LHCN-M2 (cell line): ENCODE results near the gene KRTAP12-2. TPM values are rescaled to one million over a fixed set of nuclear protein-coding genes. Genes with fewer than 3 reads are reported as not detected.

Experiments
- DNase-seq: peaks from one replicate; pipeline ENCODE4 v3.0.0-alpha.2; 2012; ENCODE audit warnings: low read depth
- polyA plus RNA-seq: library from polyadenylated mRNA; unstranded; fragments of >200 nt; gene quantifications from one replicate; pipeline ENCODE4 v1.2.1, GENCODE V29; 2012; ENCODE audit warnings: missing spikeins
- total RNA-seq: library from RNA; depleted of rRNA; stranded (reverse); fragments of >200 nt; gene quantifications from 2 replicates; pipeline ENCODE4 v1.2.3, GENCODE V29; 2014; rRNA removed

The KRTAP12-2 gene
- total RNA-seq: not detected in 2 replicates
- polyA plus RNA-seq: not detected

GRCh38 chr21:44666401-44667320, at the start of gene KRTAP12-2:
Gene KRTAP12-2, minus strand, starts transcription at chr21:44666927. Its CDS starts 41 bp downstream, at chr21:44666886.
- DNase-seq: peak; percentile 48

GRCh38 chr21:44714905-44715304, 48.2 kb upstream of the KRTAP12-2 start:
- no peak for DNase-seq

GRCh38 chr21:44713846-44714245, 47.1 kb upstream of the KRTAP12-2 start:
- no peak for DNase-seq

- DNase-seq: no peak
Observed at GRCh38 chr21:44713130-44713529, 46.4 kb upstream of the KRTAP12-2 start.

GRCh38 chr21:44712203-44713028, 45.7 kb upstream of the KRTAP12-2 start:
- DNase-seq: no peak

- no peak for DNase-seq
Observed at GRCh38 chr21:44711327-44712202, 44.8 kb upstream of the KRTAP12-2 start, which contains the start of gene TSPEAR. Gene TSPEAR, minus strand, starts transcription at chr21:44711572. Its CDS starts 58 bp downstream, at chr21:44711514.

- DNase-seq: no peak
Observed at GRCh38 chr21:44710756-44711326, 44.1 kb upstream of the KRTAP12-2 start.

- no peak for DNase-seq
Observed at GRCh38 chr21:44710294-44710665, 43.6 kb upstream of the KRTAP12-2 start.

- no peak for DNase-seq
Observed at GRCh38 chr21:44709426-44710293, 42.9 kb upstream of the KRTAP12-2 start.

- no peak for DNase-seq
Observed at GRCh38 chr21:44708866-44709425, 42.2 kb upstream of the KRTAP12-2 start.

- DNase-seq: no peak
Observed at GRCh38 chr21:44708213-44708865, 41.6 kb upstream of the KRTAP12-2 start.

GRCh38 chr21:44706706-44707581, 40.2 kb upstream of the KRTAP12-2 start:
- no peak for DNase-seq

GRCh38 chr21:44706026-44706705, 39.4 kb upstream of the KRTAP12-2 start:
- no peak for DNase-seq

- DNase-seq: no peak
Observed at GRCh38 chr21:44704636-44705001, 37.9 kb upstream of the KRTAP12-2 start.

- DNase-seq: no peak
Observed at GRCh38 chr21:44703731-44704635, 37.3 kb upstream of the KRTAP12-2 start.

GRCh38 chr21:44702973-44703730, 36.4 kb upstream of the KRTAP12-2 start:
- DNase-seq: no peak
